Stimulated activated naive CD8-positive, alpha-beta T cell treated with anti-CD3 and anti-CD28 coated beads, Interleukin-15, Interleukin-2, amounts not matched to agents 100 U/mL and 50 U/mL, for 24 hours (primary cell): Measurements from ENCODE around the gene ACER1.
"Not testable (repeated sequence)": the region's sequence is repeated elsewhere in the genome, so short reads cannot be mapped to it uniquely, and the experiment has no call there.

ENCODE experiments used
- ATAC-seq: fragments of 150-1000 bp; cut with Tn5 transposase; one replicate; pipeline ENCODE4 v1.10.0; 2021
- DNase-seq: peaks from one replicate; pipeline ENCODE4 v3.0.0; 2021

Gene ACER1

DNA sequence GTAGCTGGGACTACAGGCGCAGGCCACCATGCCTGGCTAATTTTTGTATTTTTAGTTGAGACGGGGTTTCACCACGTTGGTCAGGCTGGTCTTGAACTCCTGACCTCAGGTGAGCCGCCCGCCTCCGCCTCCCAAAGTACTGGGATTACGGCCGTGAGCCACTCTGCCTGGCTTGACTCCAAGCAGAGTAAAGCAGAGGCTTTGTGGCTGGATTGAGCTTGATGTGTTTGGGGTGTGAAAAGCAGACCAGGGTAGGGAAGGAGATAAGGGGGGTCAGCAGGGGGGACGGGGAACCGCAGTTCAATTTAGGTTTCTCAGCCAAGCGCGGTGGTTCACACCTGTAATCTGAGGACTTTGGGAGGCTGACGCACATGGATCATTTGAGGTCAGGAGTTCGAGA lies 23.8 kb upstream of the ACER1 start:
- no peak for ATAC-seq
- no peak for DNase-seq

DNA sequence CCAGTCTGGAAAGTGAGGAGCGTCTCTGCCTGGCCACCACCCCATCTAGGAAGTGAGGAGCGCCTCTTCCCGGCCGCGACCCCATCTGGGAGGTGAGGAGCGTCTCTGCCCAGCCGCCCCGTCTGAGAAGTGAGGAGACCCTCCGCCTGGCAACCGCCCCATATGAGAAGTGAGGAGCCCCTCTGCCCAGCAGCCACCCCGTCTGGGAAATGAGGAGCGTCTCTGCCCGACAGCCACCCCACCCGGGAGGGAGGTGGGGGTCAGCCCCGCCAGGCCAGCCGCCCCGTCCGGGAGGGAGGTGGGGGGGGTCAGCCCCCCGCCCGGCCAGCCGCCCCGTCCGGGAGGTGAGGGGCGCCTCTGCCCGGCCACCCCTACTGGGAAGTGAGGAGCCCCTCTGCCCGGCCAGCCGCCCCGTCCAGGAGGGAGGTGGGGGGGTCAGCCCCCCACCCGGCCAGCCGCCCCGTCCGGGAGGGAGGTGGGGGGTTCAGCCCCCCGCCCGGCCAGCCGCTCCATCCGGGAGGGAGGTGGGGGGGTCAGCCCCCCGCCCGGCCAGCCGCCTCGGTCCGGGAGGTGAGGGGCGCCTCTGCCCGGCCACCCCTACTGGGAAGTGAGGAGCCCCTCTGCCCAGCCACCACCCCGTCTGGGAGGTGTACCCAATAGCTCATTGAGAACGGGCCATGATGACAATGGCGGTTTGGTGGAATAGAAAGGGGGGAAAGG lies 22.1 kb upstream of the ACER1 start:
- not testable (repeated sequence) for ATAC-seq, DNase-seq

DNA sequence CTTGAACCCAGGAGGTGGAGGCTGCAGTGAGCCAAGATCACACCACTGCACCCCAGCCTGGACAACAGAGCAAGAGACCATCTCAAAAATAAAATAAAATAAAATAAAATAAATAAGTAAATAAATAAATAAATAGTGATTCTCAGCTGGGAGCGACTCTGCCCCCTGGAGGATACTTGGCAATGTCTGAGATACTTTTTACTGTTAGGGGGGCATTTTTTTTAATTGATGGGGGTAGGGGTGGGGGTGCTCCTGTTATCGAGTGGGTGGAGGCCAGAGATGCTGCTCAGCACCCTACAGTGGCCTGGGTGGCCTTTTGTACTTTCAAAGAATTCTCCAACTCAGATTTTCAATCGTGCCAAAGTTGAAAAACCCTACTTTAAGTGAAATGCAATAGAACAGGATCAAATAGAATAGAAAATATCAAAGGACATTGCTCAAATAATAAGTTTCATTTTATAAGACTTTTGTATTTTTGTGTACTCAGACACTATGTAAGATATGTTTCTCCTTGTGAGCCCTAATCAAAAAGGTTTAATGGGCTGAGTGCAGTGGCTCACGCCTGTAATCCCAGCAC lies 20.8 kb upstream of the ACER1 start:
- ATAC-seq (no peak), DNase-seq (no peak)

DNA sequence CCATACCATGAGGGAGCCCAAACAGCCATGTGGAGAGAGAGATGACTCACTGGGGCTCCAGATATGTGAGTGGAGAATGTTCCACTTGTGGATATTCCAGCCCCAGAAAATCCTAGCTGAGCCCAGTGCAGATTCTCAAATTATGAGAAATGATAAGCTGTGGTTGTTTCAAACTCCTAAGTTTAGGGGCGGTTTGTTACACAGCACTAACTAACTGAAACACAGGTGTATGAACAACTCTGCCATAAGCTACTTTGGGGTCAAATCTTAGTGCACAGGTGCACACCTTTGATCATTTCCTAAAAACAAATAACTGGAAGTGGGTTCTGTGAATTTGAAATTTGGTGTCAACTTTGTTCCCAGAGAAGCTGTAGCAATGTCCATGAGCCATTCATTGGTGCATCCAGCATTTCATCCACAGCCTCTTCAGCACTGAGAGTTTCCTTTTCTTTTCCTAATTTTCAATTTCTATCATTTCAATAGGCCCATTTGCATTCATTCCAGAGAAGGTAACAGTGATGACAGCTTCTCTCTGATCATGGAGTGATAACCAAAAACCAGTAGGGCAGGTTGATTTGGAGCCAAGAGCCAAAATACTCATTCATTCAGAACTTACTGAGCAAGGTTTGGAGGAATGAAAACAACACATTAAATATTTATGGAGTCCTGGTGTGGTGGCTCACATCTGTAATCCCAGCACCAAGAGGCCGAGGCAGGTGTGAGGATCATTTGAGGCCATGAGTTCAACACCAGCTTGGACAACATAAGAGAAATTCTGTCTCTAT lies 19.2 kb upstream of the ACER1 start:
- DNase-seq (no peak), ATAC-seq (no peak)

DNA sequence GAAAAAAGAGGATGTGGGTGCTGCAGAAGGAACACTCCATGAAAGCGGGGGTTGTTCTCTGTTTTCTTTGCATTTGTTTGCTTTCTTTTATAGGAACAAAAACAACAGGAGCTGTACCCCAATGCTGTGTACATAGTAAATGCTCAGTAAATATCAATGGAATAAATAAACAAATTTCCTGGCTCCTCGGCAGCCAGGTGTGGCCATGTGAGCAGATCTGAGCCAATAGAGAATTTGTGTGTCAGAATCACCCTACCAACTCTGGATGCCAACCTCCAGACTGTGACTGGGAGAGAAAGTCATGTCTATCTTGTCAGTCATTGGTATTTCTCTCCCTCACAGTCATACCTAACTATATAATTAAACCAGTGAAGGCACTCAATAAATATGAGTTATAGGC lies 17.3 kb upstream of the ACER1 start:
- ATAC-seq: no peak

DNA sequence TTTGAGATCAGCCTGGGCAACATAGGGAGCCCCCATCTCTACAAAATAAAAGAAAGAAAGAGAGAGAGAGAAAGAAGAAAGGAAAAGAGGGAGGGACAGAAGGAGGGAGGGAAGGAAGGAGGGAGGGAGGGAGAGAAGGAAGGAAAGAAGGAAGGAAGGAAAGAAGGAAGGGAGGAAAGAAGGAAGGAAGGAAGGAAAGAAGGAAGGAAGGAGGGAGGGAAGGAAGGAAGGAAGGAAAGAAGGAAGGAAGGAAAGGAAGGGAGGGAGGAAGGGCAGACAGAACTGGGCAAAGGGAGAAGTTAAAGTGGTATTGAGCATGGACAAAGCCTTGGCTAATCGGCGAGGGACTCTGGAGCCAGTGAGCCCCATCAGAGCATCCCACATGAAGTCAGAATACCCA lies 15.9 kb upstream of the ACER1 start:
- ATAC-seq, DNase-seq: not testable (repeated sequence)

More for the DNA sequence above, 17.3 kb upstream of the ACER1 start:
- DNase-seq: no peak

DNA sequence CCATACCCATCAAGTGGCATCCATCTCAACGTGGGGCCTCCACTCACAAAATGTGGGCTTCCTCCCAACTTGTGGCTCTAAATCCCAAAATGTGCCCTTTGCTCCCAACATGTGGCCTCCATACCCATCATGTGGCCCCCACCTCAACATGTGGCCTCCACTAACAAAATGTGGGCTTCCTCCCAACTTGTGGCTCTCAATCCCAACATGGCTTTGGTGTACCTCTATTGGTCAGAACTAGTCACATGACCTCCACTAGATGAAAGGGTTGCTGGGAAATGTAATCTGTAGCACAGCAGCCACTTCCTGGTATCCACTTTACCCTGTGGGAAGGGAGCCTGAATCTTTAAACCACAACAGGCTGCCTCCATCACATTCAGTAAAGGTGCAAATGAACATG lies 10.1 kb upstream of the ACER1 start:
- DNase-seq: no peak
- ATAC-seq: no peak

DNA sequence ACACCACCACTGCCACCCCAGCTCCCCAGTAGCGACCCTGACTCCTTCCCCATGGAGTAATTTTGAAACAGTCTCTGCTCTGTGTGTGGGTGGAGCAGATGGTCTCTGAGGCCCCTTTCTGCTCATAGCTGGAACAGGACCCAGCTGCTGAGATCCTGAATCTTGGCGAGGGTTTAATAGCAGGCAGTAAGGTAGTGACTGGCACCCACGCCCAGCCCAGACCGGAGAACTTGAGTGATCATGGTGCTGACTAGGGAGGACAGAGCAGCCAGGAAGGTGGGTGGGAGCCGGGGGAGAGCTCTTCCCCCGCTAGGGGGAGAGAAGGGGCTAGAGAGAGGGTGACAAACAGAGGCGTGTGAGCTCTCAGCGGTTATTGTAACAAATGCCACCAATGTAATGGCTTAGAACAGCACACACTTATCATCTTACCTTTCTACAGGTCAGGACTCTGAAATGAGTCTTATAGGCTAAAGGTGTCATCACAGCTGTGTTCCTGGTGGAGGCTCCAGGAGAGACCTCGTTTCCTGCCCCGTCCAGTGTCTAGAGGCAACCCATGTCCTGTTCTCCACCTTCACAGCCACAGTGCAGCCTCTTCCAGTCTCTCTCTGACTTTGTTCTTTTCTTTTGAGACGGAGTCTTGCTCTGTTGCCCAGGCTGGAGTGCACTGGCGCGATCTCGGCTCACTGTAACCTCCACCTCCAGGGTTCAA lies 7.2 kb upstream of the ACER1 start:
- DNase-seq (no peak), ATAC-seq (peak; percentile 52)

DNA sequence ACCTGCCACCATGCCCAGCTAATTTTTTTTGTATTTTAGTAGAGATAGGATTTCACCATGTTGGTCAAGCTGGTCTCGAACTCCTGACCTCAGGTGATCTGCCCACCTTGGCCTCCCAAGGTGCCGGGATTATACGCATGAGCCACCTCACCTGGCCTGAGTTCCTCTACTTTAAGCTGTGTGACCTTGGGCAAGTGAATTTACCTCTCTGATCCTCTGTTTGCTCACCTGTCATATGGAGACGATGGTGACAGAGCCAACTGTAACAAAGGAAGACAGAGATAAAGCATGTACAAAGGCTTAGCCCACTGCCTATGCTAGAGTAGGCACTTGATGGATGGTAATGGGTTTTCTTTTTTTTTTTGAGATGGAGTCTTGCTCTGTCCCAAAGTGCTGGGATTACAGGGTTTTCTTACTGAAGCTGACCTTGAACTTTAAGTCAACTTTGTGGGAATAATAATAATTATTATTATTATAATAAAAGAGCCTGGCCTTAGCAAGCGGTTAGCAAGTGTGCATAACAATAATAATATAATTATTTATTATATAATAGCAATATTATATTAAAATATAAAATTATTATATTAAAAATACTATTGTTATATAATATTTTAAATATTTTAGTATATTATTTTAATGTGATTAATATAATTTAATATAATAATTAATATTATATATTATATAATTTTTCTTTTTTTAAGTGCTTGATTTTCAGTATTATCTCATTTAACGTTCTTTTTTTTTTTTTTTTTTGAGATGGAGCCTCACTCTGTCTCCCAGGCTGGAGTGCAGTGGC lies 1.3 kb upstream of the ACER1 start:
- no peak for DNase-seq
- no peak for ATAC-seq

DNA sequence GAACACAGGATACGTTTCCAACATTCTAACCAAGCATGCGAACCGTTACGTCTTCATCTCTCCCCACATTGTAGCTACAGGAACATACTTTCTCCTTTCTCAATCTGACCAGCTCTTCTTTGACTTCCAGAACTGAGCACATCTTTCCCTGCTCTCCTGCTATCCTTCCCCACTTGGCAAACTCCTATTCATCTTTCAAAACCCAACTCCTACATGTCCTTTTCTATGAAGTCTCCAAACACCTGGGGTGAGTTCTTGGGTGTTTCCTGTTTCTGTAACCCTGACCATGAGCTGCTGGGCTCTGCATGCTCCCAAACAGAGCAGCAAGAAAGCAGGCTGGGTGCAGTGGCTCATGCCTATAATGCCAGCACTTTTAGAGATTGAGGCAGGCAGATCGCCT lies 6.6 kb downstream of the ACER1 start:
- no peak for DNase-seq
- ATAC-seq: no peak

DNA sequence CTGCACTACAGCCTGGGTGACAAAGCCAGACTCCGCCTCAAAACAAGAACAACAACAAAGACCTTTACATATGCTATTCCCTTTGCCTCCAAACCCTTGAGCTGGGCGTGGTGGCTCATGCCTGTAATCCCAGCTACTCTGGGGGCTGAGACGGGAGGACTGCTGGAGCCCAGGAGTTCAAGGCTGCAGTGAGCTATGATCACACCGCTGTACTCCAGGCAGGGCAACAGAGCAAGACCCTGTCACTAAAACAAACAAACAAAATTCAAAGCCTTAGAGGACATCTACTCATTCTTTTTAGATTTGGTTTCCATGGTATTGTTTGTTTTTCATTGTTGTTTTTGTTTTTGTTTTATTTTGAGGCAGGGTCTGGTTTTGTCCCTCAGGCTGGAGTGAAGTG lies 7.8 kb downstream of the ACER1 start:
- DNase-seq (no peak), ATAC-seq (no peak)

DNA sequence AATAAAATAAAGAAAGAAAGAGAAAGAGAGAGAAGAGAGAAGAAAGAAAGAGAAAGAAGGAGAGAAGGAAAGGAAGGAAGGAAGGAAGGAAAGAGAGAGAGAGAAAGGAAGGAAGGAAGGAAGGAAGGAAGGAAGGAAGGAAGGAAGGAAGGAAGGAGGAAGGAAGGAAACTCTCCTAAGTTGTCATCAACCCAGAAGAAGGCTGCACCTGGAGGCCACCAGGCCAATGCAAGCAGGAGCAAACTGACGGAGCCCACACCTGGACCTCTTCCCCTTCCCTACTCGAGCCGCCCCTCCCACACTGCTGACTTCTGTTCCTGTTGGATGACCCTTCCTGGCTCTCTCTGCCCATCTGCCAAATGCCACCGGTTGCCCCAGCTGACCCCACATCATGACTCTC lies 8.7 kb downstream of the ACER1 start:
- no peak for ATAC-seq
- no peak for DNase-seq

DNA sequence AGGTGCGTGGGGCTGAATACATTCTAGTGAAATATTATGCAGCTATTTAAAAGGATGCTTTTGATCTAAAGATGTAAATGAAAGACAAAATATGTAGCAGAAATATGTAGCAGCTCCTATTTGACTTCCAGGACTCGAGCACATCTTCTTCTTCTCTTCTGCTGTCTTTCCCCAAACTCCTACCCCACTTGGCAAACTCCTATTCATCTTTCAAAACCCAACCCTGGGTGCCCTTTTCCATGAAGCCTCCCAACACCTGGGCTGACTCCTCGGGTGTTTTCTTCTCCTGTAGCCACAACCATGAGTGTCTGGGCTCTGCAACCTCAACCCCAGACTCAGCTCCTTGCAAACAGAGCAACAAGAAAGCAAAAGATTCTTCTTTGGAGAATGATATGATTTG lies 11.1 kb downstream of the ACER1 start:
- no peak for ATAC-seq
- no peak for DNase-seq

DNA sequence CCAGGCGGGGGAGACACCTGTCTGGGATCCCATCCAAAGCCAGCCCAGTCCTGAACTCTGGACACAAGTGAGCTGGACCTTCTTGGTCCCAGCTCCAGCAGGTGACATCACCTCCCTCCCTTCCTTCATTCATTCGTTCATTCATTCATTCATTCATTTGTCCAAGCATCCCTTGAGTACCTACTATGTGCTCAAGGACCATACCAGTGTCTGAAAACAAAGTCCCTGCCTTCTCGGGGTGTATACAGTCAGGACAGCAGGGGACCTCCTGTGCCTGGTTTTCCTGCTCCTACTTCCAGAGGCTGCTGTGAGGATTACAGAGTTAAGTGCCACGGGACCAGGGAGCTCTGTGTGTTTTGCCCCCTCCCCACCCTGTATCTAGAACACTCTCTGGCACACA lies 14.0 kb downstream of the ACER1 start:
- ATAC-seq (no peak), DNase-seq (no peak)

DNA sequence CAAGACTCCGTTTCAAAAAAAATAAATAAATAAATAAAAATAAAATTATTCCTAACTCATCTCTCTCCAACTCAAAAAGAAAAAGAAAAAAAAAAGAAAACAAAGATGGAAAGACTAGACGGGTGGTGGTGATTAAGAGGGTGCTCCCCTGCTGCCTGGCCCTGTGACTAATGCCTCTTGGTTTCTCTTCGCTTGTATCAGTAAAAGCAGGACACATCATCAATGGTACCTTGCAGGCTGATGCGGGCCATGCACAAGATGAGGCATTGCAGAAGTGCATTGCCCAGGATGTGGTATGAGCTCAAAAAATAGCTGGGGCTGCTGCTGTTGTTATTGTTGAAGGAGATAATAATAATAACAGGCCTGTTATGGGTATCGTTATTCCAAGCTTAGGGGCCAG lies 14.6 kb downstream of the ACER1 start:
- ATAC-seq: no peak

DNA sequence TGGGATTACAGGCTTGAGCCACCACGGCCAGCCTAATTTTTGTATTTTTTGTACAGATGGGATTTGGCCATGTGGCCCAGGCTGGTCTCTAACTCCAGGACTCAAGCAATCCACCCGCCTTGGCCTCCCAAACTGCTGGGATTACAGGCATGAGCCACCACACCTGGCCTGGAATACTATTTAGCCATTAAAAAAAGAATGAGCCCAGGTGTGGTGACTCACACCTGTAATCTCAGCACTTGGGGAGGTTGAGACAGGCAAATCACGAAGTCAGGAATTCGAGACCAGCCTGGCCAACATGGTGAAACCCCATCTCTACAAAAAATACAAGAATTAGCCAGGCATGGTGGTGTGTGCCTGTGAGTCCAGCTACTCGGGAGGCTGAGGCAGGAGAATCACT lies 17.8 kb downstream of the ACER1 start:
- not testable (repeated sequence) for DNase-seq, ATAC-seq

More for the DNA sequence above, 14.6 kb downstream of the ACER1 start:
- no peak for DNase-seq

DNA sequence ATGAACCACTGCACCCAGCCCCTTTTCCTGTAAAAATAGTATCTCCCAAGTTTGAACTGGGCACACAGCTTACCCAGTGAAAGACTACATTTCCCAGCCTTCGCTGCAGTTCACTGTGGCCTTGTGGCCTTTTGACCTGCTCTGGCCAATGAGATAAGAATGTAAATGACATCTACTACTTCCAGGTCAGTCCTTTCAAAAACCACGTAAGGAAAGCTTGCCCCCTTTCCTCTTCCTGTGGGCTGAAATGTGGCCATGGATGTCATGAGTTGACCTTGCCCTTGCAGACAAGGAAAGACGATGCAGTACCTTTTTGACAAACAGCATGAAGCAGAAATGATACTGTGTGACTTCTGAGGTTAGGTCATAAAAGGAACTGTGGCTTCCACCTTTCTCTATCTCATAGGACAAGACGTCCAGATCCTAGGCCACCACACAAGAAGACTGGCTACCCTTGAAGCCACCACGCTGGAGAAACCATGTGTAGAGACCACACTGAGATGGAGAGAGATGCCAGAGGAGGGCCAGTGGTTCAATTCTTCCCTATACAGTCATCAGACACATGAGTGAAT lies 19.9 kb downstream of the ACER1 start:
- no peak for DNase-seq
- ATAC-seq: no peak

DNA sequence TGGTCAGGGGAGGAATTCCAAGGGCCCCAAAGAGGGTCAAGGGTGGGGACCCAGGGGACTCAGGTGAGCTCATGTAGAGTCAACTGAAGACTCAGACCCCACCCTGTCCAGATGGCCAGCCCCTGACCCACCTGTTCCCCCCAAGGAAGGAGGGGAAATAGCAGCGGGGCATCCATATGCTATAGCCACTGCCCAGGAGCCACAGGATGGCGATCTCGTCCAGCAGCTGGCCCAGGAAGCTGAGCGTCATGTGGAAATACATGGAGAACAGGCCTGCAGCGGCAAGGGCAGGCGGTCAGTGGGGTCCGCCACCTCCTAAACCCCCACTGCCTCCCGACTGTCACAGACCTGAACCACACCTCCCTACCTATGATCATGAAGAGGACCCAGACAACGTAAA lies 21.4 kb downstream of the ACER1 start:
- ATAC-seq: no peak
- no peak for DNase-seq

DNA sequence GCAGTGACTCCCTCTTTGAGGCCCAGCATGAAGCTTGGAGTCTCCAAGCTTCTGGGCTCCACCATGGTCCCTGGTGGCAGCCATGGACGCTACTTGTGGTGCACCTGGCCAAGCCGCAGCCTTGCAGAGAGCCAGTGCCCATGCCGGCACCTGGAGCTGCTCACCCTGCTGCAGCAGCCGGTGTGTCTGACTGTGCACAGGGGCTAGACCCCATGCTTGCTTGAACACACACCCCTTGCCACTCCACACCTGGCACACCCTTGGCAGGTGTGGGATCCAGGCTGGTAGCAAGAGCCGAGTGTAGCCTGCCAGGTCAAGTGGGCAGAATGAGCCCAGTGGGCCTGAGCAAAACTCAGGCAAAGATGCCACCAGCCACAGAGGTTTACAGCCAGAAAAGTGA lies 35.0 kb downstream of the ACER1 start:
- ATAC-seq: no peak
- no peak for DNase-seq

DNA sequence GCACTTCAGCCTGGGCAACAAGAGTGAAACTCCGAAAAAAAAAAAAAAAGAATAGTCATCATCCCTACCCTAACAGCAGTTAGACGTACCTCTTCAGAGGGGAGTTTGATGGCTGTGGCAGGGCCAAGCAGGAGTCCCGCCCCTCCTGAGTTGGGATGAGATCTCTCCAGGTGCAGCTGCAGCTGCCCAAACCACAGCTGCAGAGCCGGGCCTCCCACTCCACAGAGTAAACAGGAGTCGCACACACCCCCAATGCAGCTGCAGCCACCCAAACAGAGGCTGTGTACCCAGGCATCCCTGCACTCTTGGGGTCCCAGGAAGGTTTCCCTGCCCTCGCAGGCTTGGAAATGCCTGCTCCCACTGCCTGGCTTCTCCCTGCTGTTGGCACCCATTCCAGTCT lies 36.2 kb downstream of the ACER1 start:
- DNase-seq (no peak), ATAC-seq (no peak)

DNA sequence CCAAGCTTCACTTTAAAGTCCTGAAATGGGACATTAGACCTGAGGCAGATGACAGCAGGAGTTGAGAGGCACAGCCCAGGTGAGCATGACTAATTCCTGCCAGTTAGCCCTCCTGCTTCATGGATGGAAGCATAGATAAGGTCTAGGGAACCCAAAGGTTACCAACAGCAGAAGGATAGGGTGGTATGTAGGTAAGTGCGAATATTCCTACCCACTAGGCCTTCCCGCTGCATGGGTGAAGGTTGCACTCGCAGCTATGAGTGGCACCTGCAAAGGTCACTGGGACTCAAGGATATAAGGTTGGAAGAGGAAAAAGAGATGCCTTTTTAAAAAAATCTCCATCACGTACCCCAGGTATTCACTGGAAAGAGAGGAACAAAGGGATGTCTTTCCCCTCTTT lies 41.4 kb downstream of the ACER1 start:
- DNase-seq (no peak), ATAC-seq (no peak)

DNA sequence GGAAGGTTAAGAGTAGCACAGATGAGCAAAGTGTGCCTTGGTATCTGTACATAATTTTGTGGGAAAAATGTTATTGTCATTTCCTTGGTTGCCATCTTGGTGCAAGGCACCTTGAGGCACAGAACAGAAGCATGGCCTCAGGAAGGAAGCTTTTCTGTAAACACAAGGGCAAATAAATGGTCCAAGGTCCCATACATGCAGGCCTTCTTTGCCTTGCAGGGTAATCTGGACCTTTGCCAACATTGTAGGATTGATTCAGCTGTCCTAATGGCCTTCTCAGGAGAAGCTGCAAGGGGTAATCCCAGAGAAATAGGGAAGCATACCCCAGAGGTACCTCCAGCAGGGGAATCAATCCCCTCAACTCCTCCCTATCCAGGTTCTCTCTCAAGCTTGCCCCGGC lies 44.7 kb downstream of the ACER1 start:
- DNase-seq (no peak), ATAC-seq (no peak)
